Stimulated activated CD4-positive, alpha-beta T cell treated with anti-CD3 and anti-CD28 coated beads, Interleukin-4, amount 100 ng/mL, for 24 hours (primary cell): ENCODE results near the gene GPR183.
"Not testable (repeated sequence)": the region's sequence is repeated elsewhere in the genome, so short reads cannot be mapped to it uniquely, and the experiment has no call there.

ENCODE experiments used
- DNase-seq: peaks from one replicate; pipeline ENCODE4 v3.0.0-alpha.2; 2020

The GPR183 gene

GRCh38 chr13:99265821-99266426 lies 41.3 kb downstream of the GPR183 start:
- no peak for DNase-seq

GRCh38 chr13:99265162-99265800 lies 41.9 kb downstream of the GPR183 start:
- peak; percentile 52 for DNase-seq

- no peak for DNase-seq
Observed at GRCh38 chr13:99264051-99264450, 43.1 kb downstream of the GPR183 start.

- DNase-seq = no peak
Observed at GRCh38 chr13:99263126-99263785, 43.9 kb downstream of the GPR183 start.

GRCh38 chr13:99261059-99261458 lies 46.1 kb downstream of the GPR183 start:
- no peak for DNase-seq

- DNase-seq = no peak
Observed at GRCh38 chr13:99260216-99260615, 47.0 kb downstream of the GPR183 start.

- DNase-seq = peak; percentile 25
Observed at GRCh38 chr13:99258946-99259345, 48.3 kb downstream of the GPR183 start.

- peak; percentile 35 for DNase-seq
Observed at GRCh38 chr13:99258210-99258860, 48.9 kb downstream of the GPR183 start, which contains the start of gene GPR18. Gene GPR18 (minus strand): TSS chr13:99258379. CDS start chr13:99255872, 2,507 bp downstream.

GRCh38 chr13:99257291-99257690 lies 49.9 kb downstream of the GPR183 start:
- DNase-seq = no peak

GRCh38 chr13:99256709-99257108 lies 50.5 kb downstream of the GPR183 start:
- no peak for DNase-seq

- DNase-seq = no peak
Observed at GRCh38 chr13:99256283-99256682, 50.9 kb downstream of the GPR183 start.

GRCh38 chr13:99255271-99255670 lies 51.9 kb downstream of the GPR183 start:
- DNase-seq = no peak

GRCh38 chr13:99254830-99255229 lies 52.4 kb downstream of the GPR183 start:
- DNase-seq = no peak

GRCh38 chr13:99251921-99252320 lies 55.3 kb downstream of the GPR183 start:
- DNase-seq = no peak

- DNase-seq = no peak
Observed at GRCh38 chr13:99250982-99251825, 56.0 kb downstream of the GPR183 start.

- not testable (repeated sequence) for DNase-seq
Observed at GRCh38 chr13:99249606-99250005, 57.6 kb downstream of the GPR183 start.

GRCh38 chr13:99249178-99249577 lies 58.0 kb downstream of the GPR183 start:
- not testable (repeated sequence) for DNase-seq

- no peak for DNase-seq
Observed at GRCh38 chr13:99246100-99246499, 61.1 kb downstream of the GPR183 start.
